Sigmoid colon (tissue), 7 donors: Measurements from ENCODE around the gene KCTD3. TPM values are rescaled to one million over a fixed set of nuclear protein-coding genes. Genes with fewer than 3 reads are reported as not detected.
A peak's percentile ranks its signal among the peaks of the same experiment; 100 is the strongest.

Experiments used
- DNase-seq: peaks from one replicate; pipeline ENCODE4 v3.0.0-alpha.2; 2019
- H3K27ac ChIP-seq, 4 donors: fragments of 200-600 bp; sonication (generic); one replicate each; pipeline ENCODE4 v1.5.1; 2016 to 2019; ENCODE audit warnings: mild to moderate bottlenecking in 1 of 4
- H3K27me3 ChIP-seq, 3 donors: fragments of 200-600 bp; sonication (generic); one replicate each; pipeline ENCODE4 v1.5.1; 2019; ENCODE audit warnings: mild to moderate bottlenecking in 1 of 3
- H3K36me3 ChIP-seq, 4 donors: fragments of 200-600 bp; sonication (generic); one replicate each; pipeline ENCODE4 v1.5.1; 2016 to 2019
- H3K4me1 ChIP-seq, 4 donors: fragments of 200-600 bp; sonication (generic); one replicate each; pipeline ENCODE4 v1.5.1; 2017 to 2019
- H3K4me3 ChIP-seq, 4 donors: fragments of 200-600 bp; sonication (generic); one replicate each; pipeline ENCODE4 v1.5.1; 2017 to 2019; ENCODE audit warnings: mild to moderate bottlenecking in 2 of 4, moderate library complexity in 1 of 4
- H3K9me3 ChIP-seq, 4 donors: fragments of 200-600 bp in 3 of 4; sonication (generic) in 3 of 4; one replicate each; pipeline versions ENCODE4 v1.5.1 to v1.6.1; 2013 to 2019
- EP300 ChIP-seq, 4 donors: sonication (generic); formaldehyde crosslinking; IDR thresholded peaks; one replicate each; pipeline ENCODE4 v1.6.1; 2017; ENCODE audit warnings: antibody characterized with exemption in 4 of 4
- POLR2A ChIP-seq, 2 donors: fragments of 450-650 bp; IDR thresholded peaks; one replicate each; pipeline ENCODE4 v1.6.1; 2016; ENCODE audit warnings: antibody characterized with exemption in 2 of 2, mild to moderate bottlenecking in 2 of 2, moderate library complexity in 2 of 2
- POLR2AphosphoS5 ChIP-seq, 4 donors: sonication (generic); formaldehyde crosslinking; IDR thresholded peaks; one replicate each; pipeline ENCODE4 v1.6.1; 2017; ENCODE audit warnings: antibody characterized with exemption in 4 of 4
- WGBS, 2 donors: extraction: QIAGEN DNeasy Blood & Tissue Kit; methylation state at CpG; one replicate each; pipeline ENCODE4 v1.1.7; 2013; 5-methylcytosine and 5-hydroxymethylcytosine counted together
- intact Hi-C: fragments of 100-400 bp; cut with DNase I; formaldehyde crosslinking; loops from one replicate; pipeline ENCODE4 v1.15.1; 2023
- polyA plus RNA-seq, 3 donors: library from polyadenylated mRNA; stranded (reverse); fragments of 200-250 nt; gene quantifications; one replicate each; pipeline ENCODE4 v1.2.3, GENCODE V29; 2013
- total RNA-seq, 4 donors: library from RNA; depleted of rRNA; stranded (reverse); fragments of >200 nt; gene quantifications; one replicate each; pipeline ENCODE4 v1.1.0, GENCODE V29; 2016
- TF ChIP-seq, protein P1 (sequence below), 4 experiments: fragments of 450-650 bp in 3 of 4; fragments of 200-600 bp in 1 of 4; IDR thresholded peaks; one replicate each; pipeline ENCODE4 v1.5.1; 2016 to 2019; ENCODE audit warnings: antibody characterized with exemption in 4 of 4, mild to moderate bottlenecking in 3 of 4, moderate library complexity in 2 of 4
- donor health status: healthy with polysubstance abuse.
- donor health status: Bipolar disorder and iron deficiency.
- donor health status: healthy.

KCTD3 gene
- total and polyA plus RNA-seq, 7 donors = 17.6 to 136 (median 93.0) TPM

DNA sequence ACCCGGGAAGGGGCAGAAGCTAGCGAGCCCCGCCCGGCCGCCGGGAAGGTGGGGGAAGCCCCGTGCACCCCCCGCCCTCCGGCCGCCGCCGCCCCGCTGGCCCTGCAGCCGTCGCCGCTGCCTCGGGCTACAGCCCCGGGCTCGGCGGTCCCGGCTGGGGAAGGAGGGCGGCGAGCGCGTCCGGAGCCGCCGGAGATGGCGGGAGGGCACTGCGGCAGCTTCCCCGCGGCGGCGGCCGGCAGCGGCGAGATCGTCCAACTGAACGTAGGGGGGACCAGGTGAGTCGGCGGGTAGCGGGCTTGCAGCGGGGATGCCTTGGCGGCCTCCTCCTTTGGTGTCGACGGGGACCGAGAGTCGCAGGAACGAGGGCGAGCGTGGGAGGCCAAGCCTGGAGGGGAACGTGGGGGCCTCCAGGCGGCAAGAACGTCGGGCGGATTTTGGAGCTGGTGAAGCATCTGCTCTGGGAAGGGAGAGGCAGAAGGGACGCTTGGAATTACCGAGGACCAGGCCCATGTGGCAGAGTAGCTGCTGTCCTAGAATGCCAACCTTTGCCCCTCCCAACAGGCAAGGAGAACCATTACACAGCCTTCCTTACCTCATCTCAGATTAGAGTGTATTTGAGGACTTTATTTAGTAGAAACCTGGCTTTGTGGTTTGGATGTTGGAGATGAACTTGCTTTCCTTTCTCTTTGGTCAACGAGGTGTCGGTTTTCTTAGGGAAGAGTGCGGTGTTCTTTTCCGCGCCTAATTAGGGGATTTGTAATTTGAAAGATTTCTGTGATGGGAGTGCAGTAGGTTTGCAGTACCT lies 591 bp downstream of the KCTD3 start:
- H3K9me3 ChIP-seq = no peaks in the 10 kb centered on the region
- 1% methylated on average over 63 of the region's 63 CpGs for WGBS, 2 donors
- H3K27me3 ChIP-seq = no peaks in the 10 kb centered on the region
- peaks cover 0 to 47% (median 41%) of the 10 kb centered on the region in 4 donors for H3K4me1 ChIP-seq
- peak overlapping the region; percentile 79 to 92 (median 90) for H3K4me3 ChIP-seq
- no peaks in the 10 kb centered on the region for H3K36me3 ChIP-seq
- peak overlapping the region; percentile 93 to 97 (median 95) for H3K27ac ChIP-seq
- intact Hi-C loops = loop anchor here (2.0 to 5.0 kb wide), 2 partner anchors 21 to 35 kb away; no protein-coding TSS in a partner anchor
- TF ChIP-seq, protein P1, sequence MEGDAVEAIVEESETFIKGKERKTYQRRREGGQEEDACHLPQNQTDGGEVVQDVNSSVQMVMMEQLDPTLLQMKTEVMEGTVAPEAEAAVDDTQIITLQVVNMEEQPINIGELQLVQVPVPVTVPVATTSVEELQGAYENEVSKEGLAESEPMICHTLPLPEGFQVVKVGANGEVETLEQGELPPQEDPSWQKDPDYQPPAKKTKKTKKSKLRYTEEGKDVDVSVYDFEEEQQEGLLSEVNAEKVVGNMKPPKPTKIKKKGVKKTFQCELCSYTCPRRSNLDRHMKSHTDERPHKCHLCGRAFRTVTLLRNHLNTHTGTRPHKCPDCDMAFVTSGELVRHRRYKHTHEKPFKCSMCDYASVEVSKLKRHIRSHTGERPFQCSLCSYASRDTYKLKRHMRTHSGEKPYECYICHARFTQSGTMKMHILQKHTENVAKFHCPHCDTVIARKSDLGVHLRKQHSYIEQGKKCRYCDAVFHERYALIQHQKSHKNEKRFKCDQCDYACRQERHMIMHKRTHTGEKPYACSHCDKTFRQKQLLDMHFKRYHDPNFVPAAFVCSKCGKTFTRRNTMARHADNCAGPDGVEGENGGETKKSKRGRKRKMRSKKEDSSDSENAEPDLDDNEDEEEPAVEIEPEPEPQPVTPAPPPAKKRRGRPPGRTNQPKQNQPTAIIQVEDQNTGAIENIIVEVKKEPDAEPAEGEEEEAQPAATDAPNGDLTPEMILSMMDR (IDR thresholded peaks at IDR 0.05) = no peak
- TF ChIP-seq EP300 (IDR thresholded peaks at IDR 0.05) (no peak), POLR2A (IDR thresholded peaks at IDR 0.05) (no peak), POLR2AphosphoS5 (IDR thresholded peaks at IDR 0.05) (peak in 1 of 4 donors; percentile 5)
- peak; percentile 67 for DNase-seq

DNA sequence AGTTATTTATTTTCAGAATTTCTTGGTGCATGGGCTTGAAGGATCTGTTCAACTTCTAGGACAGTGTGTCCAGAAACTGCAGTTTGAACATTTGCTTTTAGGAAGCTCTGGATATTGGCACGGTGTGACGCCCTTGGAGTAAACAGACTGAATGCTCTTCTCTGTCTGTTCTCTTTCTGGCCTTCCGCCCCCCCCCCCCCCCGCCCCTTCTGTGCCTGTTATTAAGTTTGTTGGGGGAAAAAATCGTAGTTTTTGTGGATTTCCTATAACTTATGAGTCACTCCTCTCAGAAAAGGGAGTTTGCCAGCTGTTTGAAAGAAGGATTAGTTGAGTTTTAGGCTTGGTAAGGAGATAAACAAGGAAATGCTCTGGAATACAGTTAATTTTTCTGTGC lies 1.2 kb downstream of the KCTD3 start:
- peak overlapping the region; percentile 79 to 92 (median 90) for H3K4me3 ChIP-seq
- intact Hi-C loops = loop anchor here (5.0 kb wide), 1 partner anchor 34 kb away; no protein-coding TSS in a partner anchor
- peaks cover 0 to 53% (median 47%) of the 10 kb centered on the region in 4 donors for H3K4me1 ChIP-seq
- DNase-seq = peak; percentile 69
- peak in 3 of 4 donors; percentile 29 to 49 (median 33) for TF ChIP-seq POLR2AphosphoS5 (IDR thresholded peaks at IDR 0.05)
- TF ChIP-seq POLR2A (IDR thresholded peaks at IDR 0.05) = no peak
- no peaks in the 10 kb centered on the region for H3K36me3 ChIP-seq
- no peaks in the 10 kb centered on the region for H3K27me3 ChIP-seq
- no peaks in the 10 kb centered on the region for H3K9me3 ChIP-seq
- peak overlapping the region; percentile 93 to 97 (median 95) for H3K27ac ChIP-seq
- 1 to 8% methylated on average over 5 of the region's 5 CpGs for WGBS, 2 donors

DNA sequence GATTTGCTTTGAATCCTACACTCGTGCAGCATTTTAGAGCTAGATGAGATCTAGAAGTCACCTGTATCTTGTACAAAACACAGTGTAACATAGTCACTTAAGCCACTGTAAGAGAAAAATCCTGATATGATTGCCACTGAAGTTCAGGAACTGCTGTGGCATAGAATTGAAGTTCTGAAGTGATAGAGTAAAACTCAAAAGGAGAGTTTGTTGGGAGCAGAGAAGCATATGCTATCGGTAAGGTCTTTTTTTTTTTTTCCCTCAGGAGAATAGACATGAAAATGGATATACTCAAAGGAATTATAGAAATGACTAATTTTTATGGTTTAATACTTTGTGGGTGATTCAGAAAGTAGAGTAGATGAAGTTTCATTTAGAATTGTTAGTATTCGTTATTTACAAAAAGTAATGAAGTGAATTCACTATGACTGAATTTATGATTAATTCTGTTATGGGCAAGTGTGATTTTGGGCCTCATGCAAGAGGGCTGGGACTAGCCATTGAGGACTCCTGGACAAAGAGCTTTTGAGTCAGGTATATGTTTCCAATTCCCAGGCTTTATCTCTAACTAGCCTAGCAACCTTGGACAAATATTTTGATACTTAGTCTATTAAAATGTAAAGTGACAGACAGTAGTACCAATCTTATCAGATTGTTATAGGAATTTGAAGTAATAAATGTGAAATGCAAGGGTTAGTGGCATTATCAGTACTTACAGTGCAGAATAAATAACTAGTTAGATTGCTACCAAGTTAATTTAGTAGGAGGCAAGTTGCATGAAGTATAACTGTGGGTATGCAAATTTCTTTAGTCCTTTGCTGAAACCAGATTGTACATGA lies 3.1 kb downstream of the KCTD3 start:
- intact Hi-C loops = loop anchor here (5.0 kb wide), 1 partner anchor 32 kb away; no protein-coding TSS in a partner anchor
- H3K36me3 ChIP-seq = peaks cover 0 to 5% (median 0%) of the 10 kb centered on the region in 4 donors
- no peaks in the 10 kb centered on the region for H3K9me3 ChIP-seq
- H3K27me3 ChIP-seq = no peaks in the 10 kb centered on the region
- WGBS, 2 donors = 22 to 59% methylated on average over 3 of the region's 3 CpGs
- H3K4me1 ChIP-seq = peaks cover 0 to 57% (median 51%) of the 10 kb centered on the region in 4 donors
- peak overlapping the region in 3 of 4 donors; percentile 94 to 97 (median 96) for H3K27ac ChIP-seq
- peak overlapping the region in 2 of 4 donors; percentile 79 to 92 for H3K4me3 ChIP-seq
- TF ChIP-seq POLR2A (IDR thresholded peaks at IDR 0.05) (no peak), POLR2AphosphoS5 (IDR thresholded peaks at IDR 0.05) (no peak), EP300 (IDR thresholded peaks at IDR 0.05) (no peak)
- TF ChIP-seq, protein P1 (IDR thresholded peaks at IDR 0.05) = no peak
- no peak for DNase-seq

DNA sequence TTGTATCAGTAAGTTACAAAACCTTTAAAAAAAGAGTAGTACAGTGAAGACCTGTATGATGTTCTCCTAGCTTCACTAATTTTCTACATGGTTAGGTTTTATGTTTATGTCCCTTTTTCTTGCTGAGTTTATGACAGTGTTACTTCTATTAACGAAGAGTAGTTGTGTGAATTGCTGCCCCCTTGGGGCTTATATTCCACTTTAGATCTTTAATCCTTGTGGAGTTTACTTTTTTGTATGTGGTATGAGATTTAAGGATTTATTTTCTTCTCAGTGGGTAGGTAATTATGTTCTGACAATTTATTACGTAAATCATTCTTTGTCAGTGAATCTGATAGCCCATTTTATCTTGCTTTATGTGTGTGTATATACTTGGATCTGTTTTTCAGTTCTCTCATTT lies 14.8 kb downstream of the KCTD3 start:
- intact Hi-C loops = no loop called here
- H3K27me3 ChIP-seq = no peaks in the 10 kb centered on the region
- H3K9me3 ChIP-seq = no peaks in the 10 kb centered on the region
- H3K36me3 ChIP-seq = peaks cover 0 to 93% (median 24%) of the 10 kb centered on the region in 4 donors
- H3K4me3 ChIP-seq = no peak overlapping the region
- TF ChIP-seq, protein P1 (IDR thresholded peaks at IDR 0.05) = no peak
- TF ChIP-seq EP300 (IDR thresholded peaks at IDR 0.05) = no peak
- TF ChIP-seq POLR2A (IDR thresholded peaks at IDR 0.05) = no peak
- TF ChIP-seq POLR2AphosphoS5 (IDR thresholded peaks at IDR 0.05) = no peak
- no peaks in the 10 kb centered on the region for H3K4me1 ChIP-seq
- no peak for DNase-seq
- 88 to 93% methylated on average over 2 of the region's 2 CpGs for WGBS, 2 donors
- H3K27ac ChIP-seq = no peak overlapping the region
